ENCODE measurements around the gene SLC6A1.

SLC6A1 gene

DNA sequence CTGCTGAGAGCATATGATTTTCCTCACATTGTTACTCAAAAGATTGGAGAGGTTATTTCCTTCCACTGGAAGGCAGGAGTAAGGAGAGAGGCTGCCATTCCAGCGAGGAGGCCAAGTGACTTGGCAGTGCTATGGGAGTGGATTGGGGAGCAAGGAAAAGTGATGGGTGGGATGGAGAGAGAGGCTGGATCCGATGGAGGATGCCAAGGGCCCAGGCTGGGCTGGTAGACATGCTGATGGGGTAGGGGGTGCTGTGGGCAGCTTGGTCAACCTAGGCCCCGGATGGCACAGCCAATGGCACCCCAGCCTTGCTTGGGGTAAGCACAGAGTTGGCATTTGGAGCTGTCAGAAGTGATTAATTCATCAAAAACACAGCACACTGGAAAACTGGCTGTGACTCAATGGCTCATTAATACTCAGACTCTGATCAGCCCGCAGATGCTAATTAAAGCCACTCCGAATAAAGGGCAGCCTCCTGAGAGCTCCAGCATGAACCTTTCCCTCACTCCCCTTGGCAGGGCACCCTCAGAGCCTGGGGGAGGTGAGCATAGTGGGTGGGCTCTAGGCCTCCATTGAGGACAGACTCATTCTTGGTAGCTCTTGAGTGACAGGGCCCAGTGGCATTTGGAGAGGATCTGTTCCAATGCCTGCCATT lies 22.1 kb upstream of the SLC6A1 start:
- no peak for DNase-seq (ENCODE audit: low read depth in 2 of 2)

DNA sequence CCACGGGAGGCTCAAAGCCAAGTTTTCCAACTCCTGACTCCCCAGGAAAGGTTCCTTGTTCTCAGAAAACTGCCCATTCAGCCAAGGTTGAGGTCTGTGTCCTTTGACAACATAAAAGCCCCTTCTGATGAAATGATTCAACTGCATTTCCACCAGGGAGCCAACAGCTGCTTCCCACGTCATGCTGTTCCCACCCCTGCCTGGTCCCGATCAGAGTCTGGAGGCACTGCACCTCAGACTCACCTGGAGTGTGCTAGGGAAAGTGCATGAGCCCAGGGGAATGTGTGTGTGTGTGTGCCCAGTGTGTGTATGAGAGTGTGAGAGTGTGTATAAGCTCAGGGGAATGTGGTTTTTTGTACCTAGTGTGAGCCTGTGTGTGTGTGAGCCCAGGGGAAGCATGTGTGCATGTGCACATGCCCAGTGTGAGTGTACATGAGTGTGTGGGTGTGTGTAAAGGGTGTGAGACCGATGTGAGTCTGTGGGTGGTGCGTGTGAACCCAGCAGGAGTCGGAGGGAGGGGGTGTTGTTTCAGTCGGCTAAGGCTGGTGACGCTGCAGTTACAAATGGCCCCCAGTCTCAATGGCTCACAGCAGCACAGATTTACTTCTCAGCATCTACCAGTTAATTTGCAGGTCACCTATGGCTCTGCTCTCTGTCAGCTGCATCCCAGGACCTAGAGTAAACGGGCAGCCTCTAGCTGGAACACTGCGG lies 20.3 kb upstream of the SLC6A1 start:
- no peak for DNase-seq (ENCODE audit: low read depth in 2 of 2)

DNA sequence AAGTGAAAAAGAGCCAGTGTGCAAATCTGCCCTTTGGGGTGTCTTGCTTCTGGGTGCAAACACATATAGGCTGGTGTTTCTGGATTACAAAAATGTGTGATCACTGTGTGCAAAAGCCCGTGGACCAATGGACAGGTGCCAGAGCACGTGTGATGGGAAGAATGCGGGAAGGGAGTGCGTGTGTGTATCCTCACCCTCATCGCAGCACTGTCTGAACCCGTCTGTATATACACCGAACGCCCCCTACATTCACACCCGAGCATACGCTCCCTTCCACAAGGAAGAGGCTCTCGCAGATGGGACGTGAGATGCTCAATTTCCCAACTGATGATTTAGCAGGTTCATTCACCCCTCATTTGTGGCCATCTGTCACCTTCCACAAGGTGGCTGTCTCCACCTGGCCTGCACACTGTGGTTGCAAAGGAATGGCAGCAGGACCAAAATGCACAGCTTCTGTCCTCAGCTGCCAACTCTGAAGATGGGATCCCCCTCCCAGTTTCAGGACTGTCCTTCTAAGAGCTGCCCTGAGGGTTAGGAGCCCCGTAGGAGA lies 19.4 kb upstream of the SLC6A1 start:
- no peak for DNase-seq (ENCODE audit: low read depth in 2 of 2)

DNA sequence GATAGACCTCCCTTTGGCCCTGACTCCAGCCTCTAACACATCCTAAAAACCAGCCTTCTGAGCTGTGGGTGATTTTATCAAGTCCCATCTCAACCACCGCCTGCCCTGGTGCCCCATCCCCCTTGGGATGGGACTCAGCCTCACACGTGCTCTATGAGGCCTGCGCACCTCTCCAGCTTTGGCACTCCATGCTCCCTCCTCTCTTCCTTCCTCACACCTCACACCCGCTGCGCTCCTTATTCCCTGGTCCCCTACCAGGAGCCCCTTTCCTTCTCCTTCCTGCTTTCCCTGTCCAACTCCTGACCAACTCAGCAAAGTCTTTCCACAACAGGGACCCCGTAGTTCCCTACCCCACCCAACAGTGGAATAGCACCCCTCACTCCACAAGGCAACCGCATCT lies 18.4 kb upstream of the SLC6A1 start:
- no peak for DNase-seq (ENCODE audit: low read depth in 2 of 2)

DNA sequence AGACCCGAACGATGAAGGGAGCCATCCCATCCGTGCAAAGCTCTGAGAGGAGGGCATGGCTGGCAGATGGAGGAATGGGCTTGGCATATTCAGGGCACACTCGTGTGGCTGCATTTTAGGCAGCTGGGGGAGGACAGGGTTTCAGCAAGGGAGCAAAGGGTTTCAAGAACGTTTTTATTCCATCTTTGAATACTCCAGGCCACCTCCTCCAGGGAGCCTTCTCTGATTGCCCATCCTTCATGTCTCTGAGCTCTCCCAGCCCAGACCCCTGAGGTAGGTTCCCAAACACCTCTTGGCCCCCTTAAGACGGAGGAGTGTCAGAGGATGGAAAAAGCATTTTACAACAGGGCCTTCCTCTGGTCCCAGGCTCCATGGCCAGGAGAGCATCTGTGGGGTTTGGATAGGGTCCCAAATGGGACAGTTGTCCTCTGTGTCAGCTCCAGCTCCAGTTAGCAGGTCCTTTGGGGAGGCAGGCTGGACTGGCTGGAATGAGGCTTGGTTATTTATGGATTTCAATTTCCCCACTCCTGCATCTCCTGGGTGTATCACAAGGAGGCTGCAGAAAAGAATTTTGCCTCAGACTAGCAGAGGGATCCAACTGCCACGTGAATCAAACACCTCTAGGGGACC lies 17.7 kb upstream of the SLC6A1 start:
- DNase-seq (ENCODE audit: low read depth in 2 of 2), result no peak

DNA sequence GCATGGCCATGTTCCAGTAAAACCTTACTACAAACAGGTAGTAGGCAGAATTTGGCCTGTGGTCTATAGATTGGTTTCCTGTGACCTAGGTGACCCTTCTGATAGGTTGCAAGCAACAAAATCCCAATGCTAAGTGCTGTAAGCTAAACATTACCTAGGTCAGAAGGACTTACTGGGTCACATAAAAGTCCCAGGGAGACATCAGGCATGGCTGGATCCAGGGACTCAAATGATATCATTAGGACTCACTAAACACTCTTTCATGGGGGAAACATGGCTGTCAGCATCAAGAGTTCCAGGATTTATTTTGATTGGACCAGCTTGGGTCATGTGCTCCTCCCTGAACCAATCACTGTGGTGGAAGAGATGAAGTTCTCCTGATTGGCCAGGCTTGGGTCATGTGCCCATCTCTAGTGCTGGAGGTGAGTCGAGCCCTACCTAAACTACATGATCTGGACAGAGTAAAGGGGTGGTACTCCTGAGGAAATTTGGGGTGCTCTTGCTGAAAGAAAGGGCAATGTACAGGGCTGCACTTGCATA lies 16.8 kb upstream of the SLC6A1 start:
- DNase-seq (ENCODE audit: low read depth in 2 of 2), result no peak

DNA sequence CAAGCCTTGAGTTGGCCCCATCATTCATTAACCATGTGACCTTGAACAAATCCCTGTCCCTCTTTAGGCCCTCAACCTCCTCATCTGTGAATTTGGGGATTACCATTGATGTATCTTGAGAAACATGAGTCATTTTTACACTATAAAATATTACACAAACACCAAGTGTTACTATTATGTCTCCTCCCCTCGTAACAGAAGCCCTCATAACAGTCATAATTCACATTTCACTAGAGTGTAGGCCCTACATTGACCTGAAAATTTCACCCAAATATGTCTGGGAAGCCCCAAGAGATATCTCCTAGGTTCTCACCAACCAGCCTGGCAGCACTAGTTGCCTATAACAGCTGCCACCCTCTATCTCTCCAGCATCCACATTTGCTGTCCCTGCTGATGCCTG lies 15.8 kb upstream of the SLC6A1 start:
- no peak for DNase-seq (ENCODE audit: low read depth in 2 of 2)

DNA sequence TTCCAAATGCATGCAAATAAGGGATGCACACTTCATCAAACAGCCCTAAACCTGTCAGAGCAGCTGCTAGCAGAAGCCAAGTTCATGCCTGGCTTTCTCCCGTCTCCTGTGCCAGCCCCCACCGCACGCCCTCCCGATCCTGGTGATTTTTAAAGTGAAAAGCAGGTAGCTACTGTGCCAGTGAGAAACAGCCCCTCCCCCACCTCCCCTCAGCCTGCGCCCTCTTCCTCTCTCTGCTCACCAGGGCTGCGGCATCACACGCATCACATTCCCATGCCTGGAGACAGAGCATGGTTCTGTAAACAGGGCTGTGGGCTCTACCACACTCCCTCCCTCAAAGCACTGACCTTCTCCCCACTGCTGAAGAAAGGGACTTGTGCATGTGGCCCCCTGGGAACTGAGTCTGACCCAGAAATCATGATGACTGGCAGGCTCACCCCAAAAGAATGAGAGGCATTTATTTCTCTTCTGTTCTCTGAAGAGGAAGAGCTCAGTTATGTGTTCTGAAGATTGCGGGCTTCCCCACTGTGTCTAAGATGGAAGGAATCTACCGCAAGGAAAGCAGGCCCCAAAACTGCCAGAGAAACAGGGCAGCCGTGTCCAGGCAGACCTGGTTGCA lies 14.5 kb upstream of the SLC6A1 start:
- no peak for DNase-seq (ENCODE audit: low read depth in 2 of 2)

DNA sequence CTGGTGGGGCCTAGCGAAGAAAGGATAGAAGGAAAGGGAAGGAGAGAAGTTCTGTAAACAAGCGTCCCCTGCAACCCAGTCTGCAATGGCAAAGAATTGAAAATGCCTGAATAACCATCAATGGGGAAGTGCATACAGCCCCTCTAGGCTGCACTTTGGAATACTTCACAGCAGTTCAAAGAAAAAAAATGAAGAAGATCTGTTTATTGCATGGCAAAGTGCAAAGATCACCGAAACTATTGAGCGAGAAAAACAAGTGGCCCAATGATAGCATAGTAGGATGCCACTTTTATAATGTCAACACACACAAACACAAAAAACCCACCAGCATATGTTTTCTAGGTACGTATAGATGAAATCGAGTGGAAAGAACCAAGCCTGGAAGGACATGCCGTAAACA lies 13.6 kb upstream of the SLC6A1 start:
- no peak for DNase-seq (ENCODE audit: low read depth in 2 of 2)

DNA sequence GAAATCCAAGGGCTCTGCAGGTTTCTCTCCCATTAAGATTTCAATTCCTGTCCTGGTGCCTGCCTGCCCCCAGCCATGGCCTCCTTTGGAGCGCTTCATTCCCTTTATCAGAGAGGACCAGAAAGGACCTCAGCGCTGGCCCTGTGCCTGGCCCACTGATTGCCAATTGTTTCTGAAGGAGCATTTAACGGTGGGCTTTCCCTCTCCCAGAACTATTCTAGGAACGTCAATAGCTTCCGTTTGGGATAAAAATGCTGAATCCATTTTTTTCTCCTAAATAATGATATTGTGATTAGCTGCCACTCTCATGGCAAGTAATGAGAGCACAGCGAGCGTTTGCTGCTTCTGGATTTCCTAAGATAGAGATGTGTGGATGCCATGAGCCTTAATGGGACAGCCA lies 12.2 kb upstream of the SLC6A1 start:
- no peak for DNase-seq (ENCODE audit: low read depth in 2 of 2)

DNA sequence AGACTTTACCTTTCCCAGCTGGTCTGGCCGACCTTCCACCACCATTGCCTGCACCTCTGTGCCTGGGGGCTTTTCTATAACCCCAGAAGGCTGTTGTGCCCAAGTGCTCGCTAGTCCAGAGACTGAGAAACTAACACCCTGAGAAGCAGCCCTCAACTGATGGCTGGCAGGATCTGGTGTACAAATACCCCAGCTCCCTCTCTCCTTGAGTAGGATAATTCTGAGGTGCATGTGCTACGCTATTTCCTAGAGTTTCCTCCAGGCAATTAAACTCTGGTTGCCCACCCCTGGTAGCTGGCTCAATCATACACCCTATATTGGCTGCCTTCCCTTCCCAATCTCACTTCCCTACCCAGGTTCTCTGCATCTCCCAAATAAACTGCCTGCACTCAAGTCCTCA lies 11.5 kb upstream of the SLC6A1 start:
- no peak for DNase-seq (ENCODE audit: low read depth in 2 of 2)

DNA sequence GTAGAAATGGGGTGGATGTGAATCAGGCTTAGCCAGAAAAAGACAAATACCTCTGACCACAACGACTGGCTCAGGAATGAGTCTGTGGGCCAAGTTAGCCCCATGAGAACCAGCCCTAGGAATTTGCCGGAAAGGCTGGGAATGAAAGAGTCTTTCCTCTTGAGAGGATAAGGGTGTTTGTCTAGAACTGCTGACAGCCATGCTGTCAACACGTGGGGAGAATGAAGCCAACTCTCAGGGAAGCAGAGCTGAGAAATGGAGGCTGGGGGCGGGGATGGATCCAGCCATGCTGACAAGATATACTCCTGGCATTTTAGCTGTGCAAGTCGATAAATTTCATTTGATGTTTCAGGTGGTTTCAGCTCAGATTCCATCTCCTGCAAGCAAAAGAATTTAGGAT lies 10.6 kb upstream of the SLC6A1 start:
- no peak for DNase-seq (ENCODE audit: low read depth in 2 of 2)

DNA sequence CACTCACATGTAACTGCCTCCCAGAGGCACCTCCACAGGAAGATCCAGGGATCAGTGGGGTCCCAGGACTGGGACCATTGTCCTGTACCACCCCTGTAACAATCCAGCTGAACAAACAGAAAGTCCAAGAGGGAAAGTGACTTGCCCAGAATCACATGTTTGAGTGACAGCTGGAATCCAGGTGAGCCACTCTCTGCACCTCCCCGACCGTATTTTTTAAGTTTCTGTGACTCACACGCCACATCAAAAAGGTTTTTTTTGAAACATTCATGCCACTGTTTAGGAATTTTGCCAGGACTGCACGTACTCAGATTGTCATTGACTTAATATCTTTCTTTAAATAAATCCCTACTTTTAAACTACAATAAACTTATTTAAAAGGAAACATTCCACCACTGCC lies 9.8 kb upstream of the SLC6A1 start:
- no peak for DNase-seq (ENCODE audit: low read depth in 2 of 2)

DNA sequence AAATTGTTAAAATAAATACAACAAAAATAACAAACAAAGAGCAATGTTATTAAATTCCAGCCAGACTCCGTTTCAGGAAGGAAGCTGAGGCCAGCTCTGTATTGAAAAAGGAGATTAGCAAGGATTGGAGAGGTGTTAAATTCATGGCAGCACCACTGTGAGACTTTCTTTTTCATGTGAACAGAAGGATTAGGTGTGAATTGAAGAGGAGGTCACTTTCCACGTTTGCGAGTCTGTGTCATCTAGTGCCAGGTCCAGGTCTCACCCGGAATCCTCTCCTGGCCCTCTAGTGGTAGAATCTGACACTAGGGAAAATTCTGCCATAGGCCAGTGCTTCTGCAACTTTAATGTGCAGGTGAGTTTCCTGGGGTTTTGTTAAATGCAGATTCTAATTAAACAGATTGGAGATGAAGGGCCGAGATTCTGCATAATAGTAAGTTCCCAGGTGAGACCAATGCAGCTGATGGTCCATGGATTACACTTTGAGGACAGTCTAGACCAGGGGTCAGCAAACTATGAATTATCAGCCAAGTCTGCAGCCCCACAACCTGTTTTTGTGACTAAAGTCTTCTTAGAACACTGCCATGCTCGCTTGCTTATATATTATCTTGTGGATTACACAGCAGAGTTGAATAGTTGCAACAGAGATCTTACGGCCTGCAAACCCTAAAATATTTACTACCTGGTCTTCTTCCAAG lies 9.2 kb upstream of the SLC6A1 start:
- DNase-seq (ENCODE audit: low read depth in 2 of 2), result no peak

DNA sequence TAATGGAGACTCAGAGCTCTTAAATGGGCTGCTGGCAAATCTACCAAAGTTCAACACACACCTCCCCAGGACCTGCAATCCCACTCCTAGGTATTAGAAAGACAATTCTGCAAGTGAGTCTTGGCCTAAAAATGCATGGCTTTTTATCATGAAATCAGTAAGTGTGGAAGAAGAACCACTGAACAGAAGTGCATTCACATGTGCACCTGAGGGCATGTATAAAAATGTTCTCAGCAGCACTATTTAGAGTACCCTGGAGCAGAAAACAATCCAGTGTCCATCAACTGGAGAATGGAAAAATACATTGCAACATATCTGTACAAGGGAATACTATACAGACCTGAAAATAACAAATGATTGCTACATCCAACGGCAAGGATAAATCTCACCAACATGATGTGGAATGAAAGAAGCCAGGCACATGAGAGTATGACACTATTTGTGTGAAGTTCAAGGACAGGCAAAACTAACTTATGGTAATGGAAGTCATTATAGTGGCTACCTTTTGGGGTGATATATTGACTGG lies 8.1 kb upstream of the SLC6A1 start:
- no peak for DNase-seq (ENCODE audit: low read depth in 2 of 2)

DNA sequence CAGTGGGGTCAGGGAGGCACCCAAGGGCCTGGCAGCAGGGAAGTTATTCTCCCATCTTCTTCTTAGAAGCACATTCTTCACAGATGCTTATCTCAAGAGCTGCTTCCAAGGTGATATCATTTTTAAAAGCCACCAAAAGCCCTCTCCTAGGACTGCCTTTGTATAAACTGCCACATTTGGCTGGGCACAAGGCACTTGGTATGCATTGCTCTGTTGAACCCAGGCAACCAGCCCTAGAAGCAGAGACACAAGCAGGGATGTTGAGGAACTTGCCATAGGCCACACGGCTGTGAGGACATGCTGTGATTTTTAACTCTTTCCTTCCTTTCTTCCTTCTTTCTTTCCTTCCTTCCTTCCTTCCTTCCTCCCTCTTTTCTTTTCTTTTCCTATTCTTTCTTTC lies 7.4 kb upstream of the SLC6A1 start:
- DNase-seq (ENCODE audit: low read depth in 2 of 2), result no peak

DNA sequence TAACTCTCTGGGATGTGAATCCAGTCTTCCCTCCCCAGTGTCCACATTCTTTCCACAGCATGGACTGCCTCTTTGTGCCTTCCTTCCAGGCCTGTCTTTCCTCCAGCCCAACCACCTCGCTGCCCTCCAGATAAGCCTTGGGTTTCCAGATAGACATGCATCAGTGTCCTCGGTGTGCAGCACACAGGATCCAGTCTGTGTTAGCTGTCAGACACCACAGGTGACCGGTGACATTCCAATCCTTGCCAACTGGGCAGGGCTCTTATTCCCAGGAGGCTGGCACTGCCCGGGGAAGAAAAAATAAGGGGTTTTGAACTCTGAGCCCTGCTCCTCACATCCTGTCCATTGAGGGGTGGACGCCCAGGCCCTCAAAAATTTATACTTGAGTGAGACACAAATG lies 6.0 kb upstream of the SLC6A1 start:
- DNase-seq (ENCODE audit: low read depth in 2 of 2), result no peak

DNA sequence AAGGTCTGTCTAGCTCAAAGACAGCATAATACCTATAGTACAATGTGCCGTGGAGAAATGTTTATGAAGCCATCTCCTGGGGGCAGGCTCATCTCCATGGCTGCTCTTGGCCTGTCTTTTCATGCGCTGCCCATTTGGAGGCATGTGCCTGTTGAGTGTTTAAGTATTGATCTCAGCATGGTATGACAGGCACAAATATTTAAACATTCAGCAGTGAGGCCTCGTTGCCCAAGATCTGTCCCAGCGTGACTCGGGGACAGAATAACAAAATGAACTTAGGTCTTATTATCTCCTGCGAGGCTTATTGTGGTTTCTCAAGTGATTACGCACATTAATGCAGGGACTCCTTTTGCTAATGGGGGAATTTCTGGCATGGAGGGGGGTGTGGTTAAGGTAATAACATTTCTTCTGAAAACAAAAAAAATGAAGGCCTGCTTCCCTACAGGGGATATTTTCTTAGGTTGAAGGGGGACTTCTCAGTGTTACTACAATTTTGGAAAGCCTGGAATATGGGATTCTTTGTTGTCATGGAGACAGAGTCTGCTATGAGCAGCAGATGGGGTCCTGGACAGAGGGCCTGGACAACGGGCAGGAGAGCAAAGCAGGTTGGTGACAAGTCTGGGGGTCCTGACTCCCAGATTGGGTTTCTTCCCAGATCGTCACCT lies 4.4 kb upstream of the SLC6A1 start:
- no peak for DNase-seq (ENCODE audit: low read depth in 2 of 2)

DNA sequence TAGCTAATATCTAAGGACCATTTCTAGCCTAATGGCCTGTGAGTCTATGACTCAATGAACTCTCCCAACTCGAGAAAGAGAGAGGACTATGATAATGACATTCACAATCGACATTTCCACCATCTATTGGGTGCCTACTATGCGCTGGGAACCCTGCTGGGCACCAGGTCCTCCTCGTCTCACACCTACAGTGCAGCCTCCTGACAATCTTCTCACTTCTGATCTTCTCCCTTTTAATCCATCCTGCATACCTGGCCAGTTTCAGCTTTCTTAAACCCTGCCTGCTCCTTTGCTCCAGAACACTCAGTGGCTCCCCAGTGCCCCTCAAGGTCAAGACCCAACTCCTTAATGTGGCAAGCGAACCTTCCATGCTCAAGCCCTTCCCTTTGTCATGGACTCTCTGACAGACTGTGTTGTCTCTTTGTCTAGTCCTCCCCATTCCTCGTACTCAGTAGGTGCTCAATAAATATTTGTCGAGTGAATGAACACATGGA lies 3.5 kb upstream of the SLC6A1 start:
- DNase-seq (ENCODE audit: low read depth in 2 of 2), result no peak

DNA sequence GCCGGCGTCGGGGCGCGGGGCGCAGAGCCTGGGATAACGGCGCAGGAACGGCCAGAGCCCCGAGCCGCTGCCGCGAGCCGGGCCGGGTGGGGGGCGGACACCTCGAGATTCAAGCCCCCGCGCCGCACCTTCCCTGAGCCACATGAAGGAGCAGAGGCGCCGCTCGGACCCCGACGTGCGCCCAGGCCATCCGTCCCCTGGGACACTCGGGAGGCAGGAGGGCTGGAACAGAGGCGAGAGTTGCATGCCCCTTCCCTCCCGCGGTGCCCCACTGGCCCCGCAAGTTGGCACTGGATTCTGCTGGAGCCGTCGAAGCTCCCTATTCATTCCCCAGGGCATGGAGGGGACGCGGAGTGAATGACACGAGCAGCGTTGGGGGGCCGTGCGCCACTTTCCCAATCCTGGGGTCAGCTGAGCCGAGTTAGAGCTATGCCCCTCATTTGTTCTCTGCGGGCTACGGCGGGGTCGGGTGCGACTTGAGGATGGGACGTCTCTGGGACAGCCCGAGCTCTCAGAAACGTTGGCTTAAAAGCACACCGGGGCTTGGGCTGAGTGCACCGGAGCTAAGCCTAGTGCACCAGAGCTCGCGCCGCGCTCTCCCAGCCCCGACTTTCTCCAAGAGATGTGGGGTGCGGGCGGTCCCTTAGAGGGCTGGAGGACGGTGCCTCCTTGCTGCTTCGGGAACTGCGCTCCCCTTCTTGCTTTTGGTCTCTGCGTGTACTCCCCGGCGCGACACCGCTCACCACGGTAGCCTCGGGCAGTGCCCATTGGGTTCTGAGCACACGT lies 588 bp downstream of the SLC6A1 start:
- no peak for DNase-seq (ENCODE audit: low read depth in 2 of 2)
